Measurements from ENCODE around the gene GPR18.

Gene GPR18

DNA sequence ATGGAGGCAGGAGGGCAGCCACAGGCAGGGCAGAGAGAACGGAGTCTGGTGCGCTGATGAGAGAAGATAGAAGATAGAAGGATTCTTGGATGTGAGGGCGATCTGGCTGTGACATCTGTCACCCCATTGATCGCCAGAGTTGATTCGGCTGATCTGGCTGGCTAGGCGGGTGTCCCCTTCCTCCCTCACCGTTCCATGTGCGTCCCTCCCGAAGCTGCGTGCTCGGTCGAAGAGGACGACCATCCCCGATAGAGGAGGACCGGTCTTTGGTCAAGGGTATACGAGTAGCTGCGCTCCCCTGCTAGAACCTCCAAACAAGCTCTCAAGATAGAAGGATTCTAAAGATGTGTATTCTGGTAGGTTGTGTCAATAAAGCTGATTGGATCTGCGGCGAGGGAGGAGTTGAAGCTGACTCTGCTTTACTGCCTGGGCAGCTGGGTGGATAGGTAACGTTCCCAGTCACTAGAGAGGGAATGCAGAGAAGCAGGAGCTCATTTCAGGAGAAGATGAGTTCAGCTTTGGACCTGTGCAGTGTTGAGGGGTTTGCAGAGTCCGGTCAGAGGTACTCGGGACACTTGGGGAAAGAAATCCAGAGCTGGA lies 52.5 kb downstream of the GPR18 start:
- DNase-seq: no peak
